HG02571 (cell line): ENCODE results near the gene TTYH1.

Experiments
- ATAC-seq: cut with Tn5 transposase; IDR thresholded peaks from one replicate; pipeline ENCODE4 v1.9.1; 2021; ENCODE audit warnings: mild to moderate bottlenecking, moderate library complexity; ENCODE audit not compliant: unreplicated experiment

The TTYH1 gene

GRCh38 chr19:54391589-54392061 is 23.6 kb upstream of the TTYH1 start:
- no peak for ATAC-seq

- ATAC-seq: no peak
Measured at GRCh38 chr19:54392105-54392504, 23.2 kb upstream of the TTYH1 start.

DNA sequence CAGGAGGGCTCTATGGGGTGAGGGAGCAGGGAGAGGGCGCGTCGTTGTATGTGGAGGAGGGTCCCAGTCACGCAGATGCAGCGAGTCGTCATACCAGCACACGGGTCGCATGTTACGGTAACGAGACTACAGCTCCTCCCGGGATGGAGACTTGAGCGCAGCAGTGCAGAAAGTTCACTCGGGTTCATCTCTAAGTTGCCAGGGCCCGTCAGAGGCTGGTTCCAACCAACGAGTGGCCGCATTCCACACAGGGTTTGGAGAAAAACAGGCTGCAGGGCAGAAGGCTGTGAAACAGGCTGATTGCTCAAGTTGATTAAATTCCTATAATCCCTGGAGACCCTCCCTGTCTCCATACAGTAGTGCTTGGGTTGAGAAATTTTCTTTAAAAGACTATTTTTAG is 21.9 kb upstream of the TTYH1 start:
- ATAC-seq: no peak

DNA sequence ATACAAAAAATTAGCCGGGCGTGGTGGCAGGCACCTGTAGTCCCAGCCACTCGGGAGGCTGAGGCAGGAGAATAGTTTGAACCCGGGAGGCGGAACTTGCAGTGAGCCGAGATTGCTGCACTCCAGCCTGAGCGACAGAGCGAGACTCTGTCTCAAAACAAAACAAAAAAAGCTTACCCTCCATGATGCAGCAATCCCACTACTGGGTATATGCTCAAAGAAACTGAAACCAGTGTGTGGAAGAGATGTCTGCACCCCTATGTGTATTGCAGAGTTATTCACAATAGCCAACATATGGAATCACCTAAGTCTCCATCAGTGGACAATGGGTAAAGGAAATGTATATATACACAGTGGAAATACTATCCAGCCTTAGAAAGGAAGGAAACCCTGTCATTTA is 19.6 kb upstream of the TTYH1 start:
- no peak for ATAC-seq

DNA sequence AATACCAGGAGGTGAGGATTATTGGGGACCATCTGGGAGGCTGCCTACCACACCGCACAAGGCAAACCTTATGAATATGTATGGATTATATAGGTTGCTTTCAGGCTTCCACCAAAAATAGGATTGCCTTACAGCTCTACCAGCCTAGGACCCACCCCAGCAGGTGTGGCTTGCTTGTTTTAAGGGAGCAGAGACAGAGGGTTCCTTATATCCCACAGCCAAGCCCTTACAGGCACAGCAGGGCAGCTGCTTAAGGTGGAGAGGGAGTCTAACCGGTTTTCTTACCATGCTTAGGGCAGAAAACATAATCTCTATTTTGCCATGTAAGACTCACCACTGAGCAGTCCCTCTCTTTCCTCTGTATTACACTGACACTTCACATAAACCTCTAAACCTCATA is 16.1 kb upstream of the TTYH1 start:
- no peak for ATAC-seq

DNA sequence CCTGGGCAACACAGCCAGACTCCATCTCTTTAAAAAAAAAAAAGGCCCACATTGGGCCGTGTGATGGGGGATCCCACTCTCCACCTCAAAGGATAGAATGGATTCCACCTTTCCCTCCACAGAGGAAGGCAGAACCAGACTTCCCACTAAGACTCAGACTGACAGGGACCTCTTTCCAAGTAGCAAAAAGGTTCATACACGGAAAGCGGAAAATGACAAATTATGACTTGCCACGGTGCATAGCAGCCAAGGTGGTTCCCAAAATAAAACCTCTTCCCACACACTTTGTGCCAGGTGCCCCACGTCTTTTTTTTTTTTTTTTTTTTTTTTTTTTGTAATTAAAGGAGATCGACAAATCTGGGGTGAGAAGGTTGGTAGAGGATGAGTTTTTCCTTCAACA is 14.4 kb upstream of the TTYH1 start:
- no peak for ATAC-seq

DNA sequence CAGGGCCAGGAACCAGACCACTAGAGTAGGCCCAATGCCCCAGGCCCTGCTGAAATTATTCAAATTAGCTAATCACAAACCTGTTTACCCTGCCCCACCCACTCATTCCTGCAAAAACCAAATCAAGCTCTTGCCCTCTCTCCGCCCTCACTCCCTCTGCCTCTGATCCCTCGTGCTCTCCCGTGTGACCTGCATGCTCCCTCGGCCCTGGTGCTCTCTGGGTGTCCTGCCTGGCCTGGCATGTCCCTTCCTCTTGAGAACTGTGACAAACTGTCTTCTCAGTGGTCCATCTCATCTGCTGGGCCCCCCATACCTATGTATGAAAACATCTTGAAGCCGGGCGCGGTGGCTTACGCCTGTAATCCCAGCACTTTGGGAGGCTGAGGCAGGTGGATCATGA is 12.2 kb upstream of the TTYH1 start:
- ATAC-seq: no peak

GRCh38 chr19:54405628-54406027 is 9.6 kb upstream of the TTYH1 start:
- ATAC-seq: no peak

DNA sequence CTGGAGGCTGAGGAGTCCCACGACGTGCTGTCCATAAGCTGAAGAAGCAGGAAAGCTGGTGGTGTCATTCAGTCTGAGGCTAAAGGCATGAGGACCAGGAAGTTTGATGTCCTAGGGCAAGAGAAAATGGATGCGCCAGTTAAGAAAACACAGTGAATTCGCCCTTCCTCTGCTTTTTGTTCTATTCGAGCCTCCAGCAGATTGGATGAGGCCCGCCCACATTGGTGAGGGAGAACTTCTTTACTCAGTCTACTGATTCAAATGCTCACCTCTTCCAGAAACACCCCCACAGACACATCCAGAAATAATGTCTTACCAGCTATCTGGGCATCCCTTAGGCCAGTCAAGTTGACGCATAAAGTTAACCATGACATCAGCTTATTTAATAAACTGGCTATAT is 7.5 kb upstream of the TTYH1 start:
- ATAC-seq: no peak

DNA sequence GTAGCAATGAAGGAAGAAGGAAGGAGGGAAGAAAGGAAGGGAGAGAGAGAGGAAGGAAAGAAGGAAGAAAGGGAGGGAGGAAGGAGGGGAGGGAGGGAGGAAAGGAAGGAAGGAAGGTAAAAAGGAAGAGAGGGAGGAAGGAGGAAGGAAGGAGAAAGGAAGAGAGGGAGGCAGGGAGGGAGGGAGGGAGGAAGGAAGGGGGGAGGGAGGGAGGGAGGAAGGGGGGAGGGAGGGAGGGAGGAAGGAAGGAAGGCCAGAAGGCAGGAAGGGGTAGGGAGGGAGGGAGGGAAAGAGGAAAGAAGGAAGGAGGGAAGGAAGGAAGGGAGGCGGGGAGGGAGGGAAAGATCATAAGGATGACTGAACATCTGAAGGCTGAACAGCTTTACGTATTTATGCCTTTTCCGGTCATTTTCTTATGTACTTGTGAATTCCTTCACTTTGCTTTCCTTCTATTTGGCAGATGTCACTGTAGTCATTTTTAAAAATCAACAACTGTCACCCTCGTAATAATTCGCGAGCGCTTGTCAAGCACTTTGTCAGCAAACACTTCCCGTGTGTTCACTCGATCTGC is 6.7 kb upstream of the TTYH1 start:
- no peak for ATAC-seq

DNA sequence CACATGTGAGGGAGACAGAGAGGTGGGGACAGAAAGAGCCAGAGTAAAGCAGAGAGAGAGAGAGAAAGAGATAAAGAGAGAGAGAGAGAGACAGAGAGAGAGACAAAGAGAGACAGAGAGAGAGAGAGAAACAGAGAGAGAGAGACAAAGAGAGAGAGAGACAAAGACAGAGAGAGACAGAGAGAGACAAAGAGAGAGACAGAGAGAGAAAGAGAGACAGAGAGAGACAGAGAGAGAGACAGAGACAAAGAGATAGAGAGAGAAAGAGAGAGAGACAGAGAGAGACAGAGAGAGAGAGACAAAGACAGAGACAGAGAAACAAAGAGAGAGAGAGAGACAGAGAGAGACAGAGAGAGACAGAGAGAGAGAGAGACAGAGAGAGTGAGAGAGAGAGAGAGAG is 4.2 kb upstream of the TTYH1 start:
- no peak for ATAC-seq

GRCh38 chr19:54412877-54413276 is 2.4 kb upstream of the TTYH1 start:
- no peak for ATAC-seq

GRCh38 chr19:54414156-54414555 is 1.1 kb upstream of the TTYH1 start:
- no peak for ATAC-seq

GRCh38 chr19:54415901-54416673 is 823 bp downstream of the TTYH1 start:
- ATAC-seq: no peak

DNA sequence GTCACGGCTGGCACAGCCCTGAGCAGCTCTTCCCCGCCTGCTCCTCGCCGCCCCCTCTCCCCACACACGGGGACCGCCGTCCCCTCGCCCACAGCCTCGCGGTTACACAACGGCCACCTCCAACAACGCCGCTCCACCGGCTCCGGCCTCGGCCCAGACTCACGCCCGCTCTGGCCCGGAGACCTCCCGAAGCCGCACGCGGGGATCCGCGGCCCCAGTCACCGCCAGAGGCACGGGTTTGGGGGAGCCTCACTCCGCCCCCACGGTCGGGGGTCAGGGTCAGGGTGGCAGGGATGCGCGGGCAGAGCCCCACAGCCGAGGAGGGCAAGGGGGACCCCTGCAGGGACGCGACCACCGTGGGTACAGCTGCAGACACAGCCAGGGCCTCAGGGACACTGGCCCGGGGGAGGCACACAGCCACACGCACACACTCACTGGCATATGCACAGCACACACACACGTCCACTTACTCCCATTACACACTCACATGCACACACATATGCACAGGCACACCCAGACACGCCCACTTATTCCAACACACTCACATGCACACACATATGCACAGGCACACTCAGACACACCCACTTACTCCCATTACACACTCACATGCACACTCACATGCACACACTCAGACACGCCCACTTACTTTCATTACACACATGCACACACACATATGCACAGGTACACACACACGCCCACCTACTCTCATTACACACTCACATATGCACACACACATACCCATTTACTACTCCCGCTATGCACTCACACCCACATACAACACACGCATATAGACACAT is 1.6 kb downstream of the TTYH1 start:
- ATAC-seq: no peak

DNA sequence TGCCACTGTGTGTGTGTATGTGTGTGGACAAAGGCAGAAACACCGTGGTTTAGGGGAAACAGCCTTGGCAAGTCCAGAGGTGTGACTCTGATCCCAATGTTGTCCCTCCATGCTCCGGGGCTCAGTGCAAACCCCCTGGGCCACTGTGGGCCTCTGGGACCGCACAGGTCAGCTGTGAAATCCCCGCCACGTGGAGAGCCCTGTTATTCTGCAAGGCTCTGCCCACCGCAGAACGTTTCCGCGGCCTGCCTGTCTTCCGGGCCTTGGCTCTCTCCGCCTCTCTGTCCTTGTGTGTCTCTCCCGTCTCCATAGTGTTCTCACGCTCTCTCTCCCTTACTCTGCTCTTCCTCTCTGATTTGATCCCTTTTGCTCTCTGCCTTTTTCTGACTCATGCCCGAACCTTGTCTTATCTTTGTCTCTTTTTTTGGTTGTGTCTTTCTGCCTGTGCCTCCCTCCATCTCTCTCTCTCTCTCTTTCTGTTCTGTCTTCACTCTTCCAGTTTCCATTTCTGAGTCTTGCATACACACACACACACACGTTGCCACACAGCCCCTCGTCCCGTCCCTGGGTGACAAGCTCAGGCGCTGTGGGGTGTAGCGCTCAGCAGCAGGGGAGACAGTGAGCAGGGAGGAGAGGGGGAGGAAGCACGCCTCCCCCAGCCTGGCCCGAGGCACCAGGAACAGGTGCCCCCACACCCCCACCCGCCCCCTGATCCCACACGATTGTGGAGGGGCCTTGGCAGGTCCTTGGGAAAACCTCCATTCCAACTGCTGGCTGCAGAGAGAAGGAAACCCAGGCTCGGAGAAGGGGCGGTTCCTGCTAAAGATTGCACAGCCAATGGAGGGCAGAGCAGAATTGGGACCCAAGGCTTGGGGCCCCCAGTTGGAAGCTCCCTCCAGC is 3.0 kb downstream of the TTYH1 start:
- ATAC-seq: no peak

DNA sequence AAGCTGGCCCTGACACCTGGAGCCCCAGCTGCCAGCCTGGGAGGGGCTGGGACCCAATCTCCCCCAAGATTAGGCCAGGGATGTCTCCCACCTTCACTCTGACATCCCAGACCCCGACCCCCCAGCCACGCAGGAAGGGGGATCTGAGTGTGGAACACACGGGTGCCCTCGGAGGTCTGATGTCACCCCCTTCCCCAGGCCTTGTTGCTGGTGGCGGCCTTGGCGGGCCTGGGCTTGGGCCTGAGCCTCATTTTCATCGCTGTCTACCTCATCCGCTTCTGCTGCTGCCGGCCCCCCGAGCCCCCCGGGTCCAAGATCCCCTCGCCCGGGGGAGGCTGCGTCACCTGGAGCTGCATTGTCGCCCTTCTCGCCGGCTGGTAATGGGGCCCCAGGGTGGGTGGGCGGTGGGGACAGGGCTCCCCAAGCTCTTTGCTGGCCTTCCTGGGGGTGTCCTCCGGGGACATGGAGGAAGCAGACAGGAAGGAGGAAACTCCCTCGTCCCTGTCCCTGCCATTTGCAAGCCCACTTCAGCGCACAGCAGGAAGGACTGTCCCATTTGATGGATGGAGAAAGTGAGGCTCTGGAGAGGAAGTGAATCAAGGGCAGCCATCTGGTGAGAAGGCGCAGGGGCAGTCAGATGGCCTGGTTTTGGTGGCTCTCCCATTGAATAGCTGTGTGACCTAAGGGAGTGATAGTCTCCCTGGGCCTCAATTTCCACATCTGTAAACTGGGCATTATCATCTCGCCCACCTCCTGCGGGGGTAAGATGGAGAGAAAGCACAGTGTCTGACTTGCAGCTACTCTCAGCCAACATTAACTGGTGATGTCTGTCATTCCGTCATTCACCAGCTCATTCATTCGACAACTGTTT is 3.9 kb downstream of the TTYH1 start:
- ATAC-seq: no peak

DNA sequence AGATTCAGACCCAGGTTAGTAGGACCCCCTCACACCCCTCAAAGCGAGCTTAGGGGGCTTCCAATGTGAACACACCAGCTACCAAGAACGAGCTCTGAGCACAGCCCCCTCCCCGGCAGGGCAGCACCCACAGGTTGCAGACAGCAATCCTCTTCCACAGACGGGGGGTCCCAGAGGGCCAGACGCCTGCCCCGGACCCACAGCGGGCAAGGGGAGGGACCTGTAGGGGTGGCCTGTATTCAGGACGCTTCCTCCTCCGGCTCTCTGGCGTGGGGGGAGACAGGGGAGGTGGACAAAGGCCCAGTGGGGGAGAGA is 4.8 kb downstream of the TTYH1 start:
- no peak for ATAC-seq

DNA sequence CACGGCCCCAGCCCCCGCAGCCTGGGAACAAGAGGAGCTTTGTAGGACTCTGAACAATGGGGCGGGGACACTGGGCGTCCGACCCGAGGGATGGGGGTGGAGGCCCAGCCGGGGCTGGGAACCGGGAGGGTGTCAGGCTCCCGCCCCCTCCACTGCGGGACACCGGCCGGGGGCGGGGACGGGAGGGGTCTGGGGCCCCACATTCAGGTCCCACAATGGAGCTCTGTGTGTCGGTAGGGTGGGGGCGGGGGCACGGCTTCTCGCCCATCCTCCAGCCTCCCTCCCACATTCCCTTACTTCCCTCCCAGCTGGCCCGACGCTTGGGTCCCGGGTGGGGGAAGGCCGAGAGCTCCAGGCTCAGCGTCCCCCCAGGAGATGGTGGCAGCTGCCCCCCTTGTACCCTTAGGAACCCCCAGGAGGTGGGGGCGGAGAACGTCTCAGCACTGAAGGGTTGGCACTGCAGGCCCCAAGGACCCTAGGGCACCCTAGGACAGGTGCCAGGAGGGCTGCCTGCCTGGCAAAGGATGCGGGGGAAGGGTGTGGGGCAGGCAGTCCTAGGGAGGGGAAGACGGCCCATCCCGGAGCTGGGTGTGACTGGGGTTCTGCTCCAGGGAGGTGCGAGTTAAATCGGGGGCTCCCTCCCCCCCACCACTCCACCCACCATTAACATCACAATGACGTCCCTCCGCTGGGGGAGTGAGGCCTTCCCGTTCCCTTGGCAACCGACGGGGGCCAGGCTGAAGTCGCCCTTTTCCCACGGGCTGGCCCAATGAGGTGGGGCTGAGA is 5.3 kb downstream of the TTYH1 start:
- no peak for ATAC-seq

DNA sequence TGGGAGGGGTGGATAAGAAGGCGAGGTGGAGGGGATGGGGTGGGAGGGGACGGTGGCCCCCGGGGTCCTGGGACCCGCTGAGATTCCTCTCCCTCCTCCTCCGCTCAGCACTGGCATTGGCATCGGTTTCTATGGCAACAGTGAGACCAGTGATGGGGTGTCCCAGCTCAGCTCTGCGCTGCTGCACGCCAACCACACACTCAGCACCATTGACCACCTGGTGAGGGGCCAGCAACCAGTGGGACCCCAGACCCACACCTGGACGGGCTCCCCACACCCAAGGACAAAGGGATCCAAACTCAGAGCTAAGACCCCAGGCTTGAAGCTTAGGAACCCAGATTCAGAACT is 5.9 kb downstream of the TTYH1 start:
- ATAC-seq: no peak
